IPS-18a (cell line): ENCODE data around the gene C1QA.

ENCODE experiments used
- H3K27ac ChIP-seq: one replicate; pipeline ENCODE4 v1.5.1; 2013; ENCODE audit warnings: low read length
- H3K27me3 ChIP-seq: one replicate; pipeline ENCODE4 v1.6.1; 2013; ENCODE audit warnings: mild to moderate bottlenecking, low read length; ENCODE audit not compliant: control insufficient read depth, insufficient read depth
- H3K36me3 ChIP-seq: one replicate; pipeline ENCODE4 v1.6.1; 2013; ENCODE audit warnings: low read depth, low read length; ENCODE audit not compliant: control insufficient read depth
- H3K4me1 ChIP-seq: one replicate; pipeline ENCODE4 v1.6.1; 2013; ENCODE audit warnings: low read depth, low read length; ENCODE audit not compliant: control insufficient read depth
- H3K4me3 ChIP-seq: one replicate; pipeline ENCODE4 v1.5.1; 2013; ENCODE audit warnings: low read length
- H3K9ac ChIP-seq: one replicate; pipeline ENCODE4 v1.6.1; 2013; ENCODE audit warnings: mild to moderate bottlenecking, low read length, moderate library complexity
- H3K9me3 ChIP-seq: one replicate; pipeline ENCODE4 v1.6.1; 2013; ENCODE audit warnings: low read depth, low read length; ENCODE audit not compliant: control insufficient read depth

C1QA gene

DNA sequence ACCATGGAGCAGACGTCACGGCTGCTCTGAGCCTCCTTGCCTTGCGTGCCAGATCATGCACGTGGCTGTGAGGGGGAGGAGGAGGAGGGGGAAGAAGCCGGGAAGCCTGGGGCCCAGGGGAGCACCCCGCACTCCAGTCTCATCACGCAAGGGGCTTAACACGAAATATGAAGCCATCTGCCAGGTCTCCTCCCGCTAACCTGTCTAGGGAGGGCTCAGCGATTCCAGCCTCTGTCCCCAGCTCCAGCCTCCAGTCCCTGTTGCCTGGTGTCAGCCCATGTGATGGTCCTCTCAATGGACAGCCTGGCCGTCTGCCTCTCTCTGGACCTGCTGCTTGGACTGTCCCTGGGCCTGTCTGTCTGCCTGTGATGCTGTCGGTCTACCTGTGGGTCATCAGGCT, 22.5 kb upstream of the C1QA start:
- peaks cover 2% of the 10 kb centered on the region for H3K4me1 ChIP-seq
- H3K36me3 ChIP-seq = no peaks in the 10 kb centered on the region
- H3K4me3 ChIP-seq = no peak overlapping the region
- no peaks in the 10 kb centered on the region for H3K9me3 ChIP-seq
- H3K27me3 ChIP-seq = peaks cover 9% of the 10 kb centered on the region
- H3K27ac ChIP-seq = no peak overlapping the region
- no peak overlapping the region for H3K9ac ChIP-seq

- Histone ChIP-seq H3K9me3 (no peaks in the 10 kb centered on the region), H3K27ac (no peak overlapping the region), H3K4me3 (no peak overlapping the region), H3K36me3 (no peaks in the 10 kb centered on the region), H3K4me1 (no peaks in the 10 kb centered on the region), H3K27me3 (no peaks in the 10 kb centered on the region), H3K9ac (no peak overlapping the region)
Measured at GRCh38 chr1:22615886-22616285, 20.5 kb upstream of the C1QA start.

DNA sequence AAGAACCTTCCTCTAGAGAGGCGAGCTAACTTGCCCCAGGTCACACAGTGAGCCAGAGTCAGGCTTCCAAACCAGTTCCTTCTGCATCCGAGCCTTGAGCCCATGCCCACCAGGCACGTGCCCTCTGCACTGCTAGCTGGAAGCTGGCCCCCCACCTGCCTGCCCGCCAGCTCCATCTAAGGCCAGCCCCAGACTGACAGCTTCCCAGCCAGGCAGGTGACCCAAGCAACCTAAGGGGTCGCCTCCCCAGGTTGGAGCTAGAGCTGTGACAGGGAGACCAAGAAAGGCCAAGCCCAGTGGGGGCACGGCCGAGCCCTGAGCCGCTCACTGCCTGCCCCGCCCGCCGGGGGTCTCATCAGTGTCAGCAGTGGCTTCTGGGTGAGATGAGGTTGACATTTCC, 19.9 kb upstream of the C1QA start:
- Histone ChIP-seq H3K9me3 (no peaks in the 10 kb centered on the region), H3K9ac (no peak overlapping the region), H3K27ac (no peak overlapping the region), H3K36me3 (no peaks in the 10 kb centered on the region), H3K4me1 (no peaks in the 10 kb centered on the region), H3K27me3 (no peaks in the 10 kb centered on the region), H3K4me3 (no peak overlapping the region)

- H3K9ac ChIP-seq = no peak overlapping the region
- no peak overlapping the region for H3K27ac ChIP-seq
- H3K36me3 ChIP-seq = no peaks in the 10 kb centered on the region
- H3K4me1 ChIP-seq = no peaks in the 10 kb centered on the region
- no peak overlapping the region for H3K4me3 ChIP-seq
- H3K9me3 ChIP-seq = no peaks in the 10 kb centered on the region
- H3K27me3 ChIP-seq = no peaks in the 10 kb centered on the region
Measured at GRCh38 chr1:22618056-22618455, 18.4 kb upstream of the C1QA start.

DNA sequence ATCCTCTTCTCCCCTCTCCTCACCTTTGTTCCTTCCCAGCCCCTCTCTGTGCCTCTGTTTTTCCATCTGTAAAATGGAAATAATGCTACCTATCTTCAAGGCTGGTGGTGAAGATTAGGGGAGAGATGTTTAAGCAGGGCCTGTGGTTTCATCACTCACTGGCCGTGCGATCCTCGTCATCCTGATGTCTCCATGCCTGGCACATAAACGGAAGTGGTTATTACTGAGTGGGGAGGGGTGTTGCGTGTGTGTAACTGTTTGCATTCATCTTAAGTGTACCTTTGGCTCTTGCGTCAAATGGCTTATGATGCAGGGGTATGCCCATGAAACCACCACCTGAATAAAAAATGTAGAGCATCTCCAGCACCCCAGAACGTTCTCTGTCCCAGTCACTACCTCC, 17.2 kb upstream of the C1QA start:
- Histone ChIP-seq H3K9me3 (no peaks in the 10 kb centered on the region), H3K4me3 (no peak overlapping the region), H3K4me1 (no peaks in the 10 kb centered on the region), H3K27ac (no peak overlapping the region), H3K9ac (no peak overlapping the region), H3K36me3 (no peaks in the 10 kb centered on the region), H3K27me3 (no peaks in the 10 kb centered on the region)

DNA sequence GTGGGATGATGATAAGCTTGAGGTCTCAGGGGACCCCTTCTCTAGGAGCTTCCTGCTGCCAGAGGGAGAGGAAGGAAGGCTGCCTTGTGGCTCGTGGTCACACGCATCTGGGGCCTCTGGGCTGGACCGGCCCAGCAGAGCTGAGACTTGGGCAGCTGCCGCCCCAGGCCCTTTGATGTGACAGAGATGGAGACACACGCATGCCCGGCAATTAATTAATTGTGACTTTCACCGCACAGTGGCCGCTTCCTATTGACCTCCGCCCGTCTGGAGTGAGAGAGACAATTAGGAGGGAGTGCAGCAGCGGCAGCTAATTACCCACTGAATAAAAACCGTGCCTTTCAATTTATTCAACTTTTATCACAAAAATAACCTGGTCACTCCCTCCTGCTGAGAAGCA, 16.6 kb upstream of the C1QA start:
- Histone ChIP-seq H3K4me3 (no peak overlapping the region), H3K9ac (no peak overlapping the region), H3K9me3 (no peaks in the 10 kb centered on the region), H3K36me3 (no peaks in the 10 kb centered on the region), H3K4me1 (no peaks in the 10 kb centered on the region), H3K27me3 (no peaks in the 10 kb centered on the region), H3K27ac (no peak overlapping the region)

GRCh38 chr1:22621761-22622160, 14.7 kb upstream of the C1QA start:
- Histone ChIP-seq H3K9me3 (no peaks in the 10 kb centered on the region), H3K36me3 (no peaks in the 10 kb centered on the region), H3K9ac (no peak overlapping the region), H3K27me3 (no peaks in the 10 kb centered on the region), H3K4me1 (peaks cover 8% of the 10 kb centered on the region), H3K27ac (no peak overlapping the region), H3K4me3 (no peak overlapping the region)

DNA sequence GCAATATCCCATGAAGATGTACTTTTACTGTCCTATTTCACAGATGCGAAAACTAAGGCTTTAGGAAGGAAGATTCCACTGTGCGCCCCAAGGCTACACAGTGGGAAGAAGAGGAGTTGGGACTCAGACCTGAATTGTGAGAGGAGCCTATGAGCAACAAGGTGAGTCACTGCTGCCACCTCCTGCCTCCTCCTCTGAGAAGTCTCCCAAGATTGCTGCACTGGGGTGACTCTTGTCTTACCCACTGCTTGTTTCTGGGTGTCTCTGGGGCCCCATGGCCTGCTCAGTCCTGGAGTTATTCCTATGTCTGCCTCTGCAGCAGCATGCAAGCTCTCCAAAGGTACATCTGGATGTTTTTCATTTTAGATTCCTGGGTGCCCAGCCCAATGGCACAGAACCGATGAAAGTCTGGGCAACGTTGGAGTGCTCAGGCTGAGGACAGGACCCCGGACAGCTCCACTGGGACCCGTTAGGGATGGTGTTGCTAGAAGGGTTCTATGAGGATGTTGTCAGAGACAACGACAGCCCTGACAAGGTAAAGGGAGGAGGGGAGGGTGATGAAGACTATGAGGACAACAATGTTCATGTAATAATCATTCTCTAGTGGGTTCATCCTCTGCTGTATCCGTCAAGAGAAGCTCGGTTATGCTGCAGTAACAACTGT, 11.0 kb upstream of the C1QA start:
- Histone ChIP-seq H3K27ac (no peak overlapping the region), H3K9me3 (no peaks in the 10 kb centered on the region), H3K4me1 (peaks cover 24% of the 10 kb centered on the region), H3K27me3 (no peaks in the 10 kb centered on the region), H3K4me3 (no peak overlapping the region), H3K36me3 (no peaks in the 10 kb centered on the region), H3K9ac (no peak overlapping the region)

DNA sequence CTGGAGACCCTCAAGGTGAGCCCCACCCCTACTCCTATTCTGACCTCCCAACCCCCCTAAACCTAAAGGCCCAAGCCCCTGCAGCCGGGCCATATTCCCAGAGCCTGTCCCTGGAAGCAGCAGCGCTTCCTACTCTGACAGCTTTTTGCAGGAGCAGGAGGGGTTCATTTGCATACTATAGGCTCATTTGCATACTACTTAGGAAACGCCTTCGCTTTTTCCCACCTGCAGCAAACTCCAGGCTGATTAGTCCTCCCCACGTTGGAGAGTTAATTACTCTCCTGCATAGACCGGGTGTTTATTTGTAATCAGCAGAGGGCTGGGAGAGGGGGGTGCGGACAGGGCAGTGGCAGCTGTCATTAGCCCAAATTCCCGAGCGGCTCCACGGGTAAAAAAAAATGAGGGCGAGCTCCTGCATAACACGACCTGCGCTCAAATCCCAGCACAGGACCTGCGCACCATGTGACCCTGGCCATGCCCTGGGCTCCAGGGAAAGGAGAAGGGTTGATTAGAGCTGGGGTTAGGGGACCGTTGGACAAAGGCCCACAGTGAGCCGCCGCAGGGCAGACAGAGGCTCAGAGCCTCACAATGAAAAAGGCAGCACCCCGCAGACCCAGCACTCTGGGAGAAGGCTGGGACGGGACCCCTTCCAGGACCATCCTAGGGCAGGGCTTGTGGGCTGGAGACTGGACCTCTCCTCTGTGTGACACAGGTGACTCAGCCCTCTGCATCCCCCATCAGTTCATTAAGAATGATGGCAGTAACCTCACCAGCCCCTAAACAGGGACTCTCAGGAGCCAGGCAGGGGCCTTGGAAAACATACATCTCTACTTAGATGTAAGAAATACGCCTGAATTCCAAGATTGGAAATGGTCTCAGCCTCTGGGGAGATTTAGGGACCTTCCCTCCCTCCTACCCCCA, 9.9 kb upstream of the C1QA start:
- Histone ChIP-seq H3K4me3 (peak overlapping the region; percentile 26), H3K9me3 (no peaks in the 10 kb centered on the region), H3K27me3 (no peaks in the 10 kb centered on the region), H3K9ac (no peak overlapping the region), H3K4me1 (peaks cover 27% of the 10 kb centered on the region), H3K27ac (no peak overlapping the region), H3K36me3 (no peaks in the 10 kb centered on the region)

- Histone ChIP-seq H3K9ac (no peak overlapping the region), H3K4me3 (no peak overlapping the region), H3K27me3 (no peaks in the 10 kb centered on the region), H3K27ac (no peak overlapping the region), H3K4me1 (peaks cover 31% of the 10 kb centered on the region), H3K36me3 (no peaks in the 10 kb centered on the region), H3K9me3 (no peaks in the 10 kb centered on the region)
Measured at GRCh38 chr1:22627331-22627730, 9.1 kb upstream of the C1QA start.

GRCh38 chr1:22628698-22629444, 7.6 kb upstream of the C1QA start:
- no peak overlapping the region for H3K9ac ChIP-seq
- no peak overlapping the region for H3K4me3 ChIP-seq
- H3K27me3 ChIP-seq = no peaks in the 10 kb centered on the region
- H3K9me3 ChIP-seq = no peaks in the 10 kb centered on the region
- H3K4me1 ChIP-seq = peaks cover 31% of the 10 kb centered on the region
- H3K27ac ChIP-seq = no peak overlapping the region
- H3K36me3 ChIP-seq = no peaks in the 10 kb centered on the region
